HCT116 (cell line): ENCODE results near the gene SH2D2A. TPM values are rescaled to one million over a fixed set of nuclear protein-coding genes. Genes with fewer than 3 reads are reported as not detected.

Experiments used
- ATAC-seq: fragments of 200-7000 bp; cut with Tn5 transposase; 2 replicates; pipeline ENCODE4 v1.9.1; 2020; ENCODE audit warnings: mild to moderate bottlenecking, moderate library complexity
- BruUV-seq: library from RNA; stranded (reverse); fragments of 400-500 nt; replicated peaks from 2 replicates; lab custom pipeline; 2021; lab: Mats Ljungman, UMichigan
- CTCF ChIA-PET: fragments of 300-600 bp; sonication (Branson Sonifier 250); formaldehyde crosslinking; loops from one replicate; lab custom pipeline; 2021; ENCODE audit warnings: antibody characterized with exemption; lab: Charles Lee
- POLR2A ChIA-PET: fragments of 300-600, 350-600 bp; sonication (Branson Sonifier 250); formaldehyde crosslinking; loops from one replicate; lab custom pipeline; 2021; ENCODE audit warnings: antibody characterized with exemption; lab: Charles Lee
- RAD21 ChIA-PET, 2 experiments: fragments of 300-600 bp; sonication (Branson Sonifier 250); formaldehyde crosslinking; loops; one replicate each; lab custom pipeline; 2023; ENCODE audit warnings: low total read pairs in 2 of 2; ENCODE audit not compliant: uncharacterized antibody in 2 of 2, unreplicated experiment in 2 of 2, low non-redundant PET in 1 of 2; lab: Charles Lee
- DNase-seq: peaks from one replicate; pipeline ENCODE4 v3.0.0-alpha.2; 2010; ENCODE audit warnings: low read depth, low spot score
- H2AFZ ChIP-seq: fragments of 200-600 bp; shearing (Covaris generic), sonication (generic); 2 replicates; pipeline ENCODE4 v1.6.1; 2017; ENCODE audit warnings: low read depth, mixed run types, mixed read lengths, antibody characterized with exemption, low read length; ENCODE audit not compliant: poor library complexity, severe bottlenecking
- H3K27ac ChIP-seq: 2 replicates; pipeline ENCODE4 v1.5.1; 2012; ENCODE audit warnings: low read depth, low read length
- H3K27me3 ChIP-seq: fragments of 200-600 bp; sonication (generic); 2 replicates; pipeline ENCODE4 v1.6.1; 2016; ENCODE audit warnings: mixed run types, low read length, mixed read lengths; ENCODE audit not compliant: insufficient read depth
- H3K36me3 ChIP-seq, 2 experiments: fragments of 200-500 bp in 1 of 2; fragments of 200-600 bp in 1 of 2; sonication (Bioruptor generic) in 1 of 2; sonication (generic) in 1 of 2; 2 replicates each; pipeline versions ENCODE4 v1.5.1 to v1.6.1; 2014 to 2016; ENCODE audit warnings: low read length in 2 of 2, inconsistent platforms in 1 of 2, mixed read lengths in 1 of 2, mixed run types in 1 of 2; ENCODE audit not compliant: insufficient read depth in 2 of 2, control insufficient read depth in 1 of 2
- H3K4me1 ChIP-seq, 2 experiments: fragments of 200-600 bp in 1 of 2; sonication (generic) in 1 of 2; 2 replicates each; pipeline versions ENCODE4 v1.5.1 to v1.6.1; 2012 to 2017; ENCODE audit warnings: low read length in 2 of 2, inconsistent platforms in 1 of 2, mild to moderate bottlenecking in 1 of 2, mixed read lengths in 1 of 2, mixed run types in 1 of 2, moderate library complexity in 1 of 2; ENCODE audit not compliant: insufficient read depth in 2 of 2, control insufficient read depth in 1 of 2
- H3K4me2 ChIP-seq: fragments of 200-600 bp; sonication (generic); 2 replicates; pipeline ENCODE4 v1.6.1; 2017; ENCODE audit warnings: mixed run types, low read length, mixed read lengths
- H3K4me3 ChIP-seq, 2 experiments: fragments of 200-600 bp in 1 of 2; sonication (generic) in 1 of 2; replicated peaks in 1 of 2; 2 replicates each; pipeline ENCODE4 v1.5.1; 2011 to 2016; ENCODE audit warnings: low read length in 2 of 2, control low read depth in 1 of 2, low read depth in 1 of 2, mild to moderate bottlenecking in 1 of 2, mixed read lengths in 1 of 2, mixed run types in 1 of 2
- H3K79me2 ChIP-seq: fragments of 200-600 bp; sonication (generic); 2 replicates; pipeline ENCODE4 v1.6.1; 2017; ENCODE audit warnings: mild to moderate bottlenecking, mixed run types, low read length, moderate library complexity, mixed read lengths; ENCODE audit not compliant: insufficient read depth
- H3K9ac ChIP-seq: fragments of 200-600 bp; sonication (generic); 2 replicates; pipeline ENCODE4 v1.6.1; 2016; ENCODE audit warnings: low read length, mixed read lengths
- H3K9me2 ChIP-seq: fragments of 200-600 bp; sonication (generic), shearing (Covaris generic); 2 replicates; pipeline ENCODE4 v1.6.1; 2017; ENCODE audit warnings: mixed run types, mild to moderate bottlenecking, moderate library complexity; ENCODE audit not compliant: insufficient read depth
- H3K9me3 ChIP-seq, 2 experiments: fragments of 200-500 bp in 1 of 2; fragments of 200-600 bp in 1 of 2; sonication (Bioruptor generic) in 1 of 2; sonication (generic) in 1 of 2; 2 replicates each; pipeline ENCODE4 v1.6.1; 2014 to 2017; ENCODE audit warnings: low read length in 2 of 2, mixed read lengths in 2 of 2, inconsistent platforms in 1 of 2, low read depth in 1 of 2, mild to moderate bottlenecking in 1 of 2, mixed run types in 1 of 2, moderate library complexity in 1 of 2; ENCODE audit not compliant: control insufficient read depth in 1 of 2, insufficient read depth in 1 of 2
- H4K20me1 ChIP-seq: fragments of 200-600 bp; sonication (generic), shearing (Covaris generic); 2 replicates; pipeline ENCODE4 v1.6.1; 2017; ENCODE audit warnings: mixed run types, mild to moderate bottlenecking, moderate library complexity; ENCODE audit not compliant: insufficient read depth
- ATF3 ChIP-seq: IDR thresholded peaks from 2 replicates; pipeline ENCODE4 v1.6.1; 2012
- CBX3 ChIP-seq: IDR thresholded peaks from 2 replicates; pipeline ENCODE4 v1.6.1; 2012; ENCODE audit warnings: low read depth
- CTCF ChIP-seq, 3 experiments: fragments of 200-600 bp in 1 of 3; sonication (generic) in 1 of 3; IDR thresholded peaks in 2 of 3; conservative IDR thresholded peaks in 1 of 3; 2 replicates each; pipeline ENCODE4 v1.5.1; 2012 to 2017; ENCODE audit warnings: low read depth in 2 of 3, low read length in 2 of 3, antibody characterized with exemption in 1 of 3, borderline replicate concordance in 1 of 3, control low read depth in 1 of 3, mild to moderate bottlenecking in 1 of 3, mixed read lengths in 1 of 3, mixed run types in 1 of 3, moderate library complexity in 1 of 3; ENCODE audit not compliant: insufficient read depth in 1 of 3
- ELF1 ChIP-seq: IDR thresholded peaks from 2 replicates; pipeline ENCODE4 v1.6.1; 2012; ENCODE audit warnings: low read depth, borderline replicate concordance
- EZH2phosphoT487 ChIP-seq: fragments of 200-600 bp; IDR thresholded peaks from 2 replicates; pipeline ENCODE4 v1.6.1; 2018; ENCODE audit warnings: antibody characterized with exemption, borderline replicate concordance
- FOSL1 ChIP-seq: IDR thresholded peaks from 2 replicates; pipeline ENCODE4 v1.6.1; 2012; ENCODE audit warnings: low read depth
- JUND ChIP-seq: IDR thresholded peaks from 2 replicates; pipeline ENCODE4 v1.6.1; 2012
- POLR2A ChIP-seq: IDR thresholded peaks from 2 replicates; pipeline ENCODE4 v1.7.0; 2011; ENCODE audit warnings: borderline replicate concordance; ENCODE audit not compliant: insufficient read depth, insufficient read length; ENCODE audit errors: extremely low read depth
- RAD21 ChIP-seq: IDR thresholded peaks from 2 replicates; pipeline ENCODE4 v1.6.1; 2012; ENCODE audit warnings: low read depth, mild to moderate bottlenecking
- TCF7L2 ChIP-seq: IDR thresholded peaks from 2 replicates; pipeline ENCODE4 v1.7.0; 2011; ENCODE audit warnings: borderline replicate concordance, inconsistent platforms; ENCODE audit not compliant: insufficient read depth, insufficient read length; ENCODE audit errors: extremely low read depth
- YY1 ChIP-seq: IDR thresholded peaks from 2 replicates; pipeline ENCODE4 v1.6.1; 2011; ENCODE audit warnings: low read length, low read depth, moderate library complexity, mild to moderate bottlenecking; ENCODE audit not compliant: insufficient replicate concordance; ENCODE audit errors: extremely low read depth
- ZBTB33 ChIP-seq: IDR thresholded peaks from 2 replicates; pipeline ENCODE4 v1.6.1; 2011; ENCODE audit warnings: mild to moderate bottlenecking, low read length, moderate library complexity; ENCODE audit not compliant: insufficient replicate concordance; ENCODE audit errors: extremely low read depth
- ZFX ChIP-seq: fragments of 450-650 bp; IDR thresholded peaks from 2 replicates; pipeline ENCODE4 v1.6.1; 2017
- intact Hi-C: fragments of 100-400 bp; cut with micrococcal nuclease; formaldehyde crosslinking; loops from 2 replicates; pipeline ENCODE4 v1.10.0; 2022
- total RNA-seq: library from RNA; stranded (reverse); gene quantifications from one replicate; pipeline ENCODE4 v1.2.1, GENCODE V29; 2021; ENCODE audit not compliant: unreplicated experiment

The SH2D2A gene
- total RNA-seq, 1 experiment from 2014 or later, result 4.8 TPM

- ChIA-PET POLR2A (no interaction called here), CTCF (interaction anchor here (5.0 to 6.5 kb wide), 2 partner anchors 136 to 173 kb away, joined by 104 to 136 read pairs; partner anchors contain the start of genes ISG20L2 and METTL25B), RAD21 (no interaction called here)
- ATAC-seq (no peak), DNase-seq (no peak)
- H2AFZ ChIP-seq, result no peak overlapping the region
- H3K36me3 ChIP-seq, result no peaks in the 10 kb centered on the region
- no peaks in the 10 kb centered on the region for H3K9me3 ChIP-seq
- BruUV-seq, result no TSS peak
- peaks cover 4 to 17% of the 10 kb centered on the region in 2 experiments; a peak in 3 of 4 replicates for H3K4me1 ChIP-seq
- no peak overlapping the region for H3K4me2 ChIP-seq
- peaks cover 3% of the 10 kb centered on the region; the same call in 1 of the 2 replicates for H3K27me3 ChIP-seq
- TF ChIP-seq ELF1 (no peak), TCF7L2 (no peak), YY1 (no peak), CTCF (IDR thresholded peaks at IDR 0.05 in 2 of 3, conservative IDR thresholded peaks at IDR 0.05 in 1 of 3; ENCODE audit: borderline replicate concordance in 1 of 3, insufficient read depth in 1 of 3, low read depth in 2 of 3, low read length in 2 of 3) (no peak), JUND (no peak), RAD21 (no peak), EZH2phosphoT487 (no peak), POLR2A (no peak), ATF3 (no peak), FOSL1 (no peak), ZBTB33 (no peak), ZFX (no peak), CBX3 (no peak)
- no peak overlapping the region for H3K4me3 ChIP-seq
- H3K9me2 ChIP-seq, result no peaks in the 10 kb centered on the region
- H3K79me2 ChIP-seq, result no peaks in the 10 kb centered on the region
- no peak overlapping the region for H3K27ac ChIP-seq
- H4K20me1 ChIP-seq, result no peaks in the 10 kb centered on the region
- H3K9ac ChIP-seq, result no peak overlapping the region
- intact Hi-C loops, result no loop called here
Measured at GRCh38 chr1:156862584-156862983, 45.9 kb upstream of the SH2D2A start.
